Loucy (cell line): ENCODE measurements around the gene PLXNB1.
A peak's percentile ranks its signal among the peaks of the same experiment; 100 is the strongest.

Source experiments
- H2AFZ ChIP-seq: fragments of 200-600 bp; sonication (generic); 2 replicates; pipeline ENCODE4 v1.6.0; 2016; ENCODE audit warnings: antibody characterized with exemption, mild to moderate bottlenecking, low read length, moderate library complexity
- H3F3A ChIP-seq: fragments of 200-600 bp; 2 replicates; pipeline ENCODE4 v1.6.0; 2016; ENCODE audit warnings: antibody characterized with exemption, low read depth, mild to moderate bottlenecking
- H3K27me3 ChIP-seq: fragments of 200-600 bp; sonication (generic); 2 replicates; pipeline ENCODE4 v1.6.1; 2014; ENCODE audit warnings: low read length, mild to moderate bottlenecking; ENCODE audit not compliant: insufficient read depth, poor library complexity, severe bottlenecking
- H3K36me3 ChIP-seq: fragments of 200-600 bp; sonication (generic); 2 replicates; pipeline ENCODE4 v1.6.1; 2016; ENCODE audit warnings: low read length; ENCODE audit not compliant: insufficient read depth
- H3K4me1 ChIP-seq: fragments of 200-600 bp; sonication (generic); 2 replicates; pipeline ENCODE4 v1.5.1; 2014; ENCODE audit warnings: low read length, mild to moderate bottlenecking; ENCODE audit not compliant: insufficient read depth, poor library complexity, severe bottlenecking
- H3K4me2 ChIP-seq: fragments of 200-600 bp; sonication (generic); 2 replicates; pipeline ENCODE4 v1.6.0; 2014; ENCODE audit warnings: antibody characterized with exemption, low read length, low read depth, mild to moderate bottlenecking; ENCODE audit not compliant: poor library complexity, severe bottlenecking
- H3K4me3 ChIP-seq: fragments of 200-600 bp; sonication (generic); 2 replicates; pipeline ENCODE4 v1.5.1; 2014; ENCODE audit warnings: low read length, mild to moderate bottlenecking, mixed read lengths; ENCODE audit not compliant: poor library complexity, severe bottlenecking
- H3K79me2 ChIP-seq: fragments of 200-600 bp; sonication (generic); 2 replicates; pipeline ENCODE4 v1.6.1; 2014; ENCODE audit warnings: low read length; ENCODE audit not compliant: insufficient read depth
- H3K9ac ChIP-seq: fragments of 200-600 bp; sonication (generic); 2 replicates; pipeline ENCODE4 v1.6.0; 2014; ENCODE audit warnings: mild to moderate bottlenecking, low read depth, low read length, moderate library complexity; ENCODE audit not compliant: poor library complexity, severe bottlenecking
- H3K9me2 ChIP-seq: fragments of 200-600 bp; sonication (generic); replicated peaks from 2 replicates; pipeline ENCODE4 v1.6.1; 2016; ENCODE audit warnings: low read depth, low read length, mixed read lengths
- H3K9me3 ChIP-seq: fragments of 200-600 bp; sonication (generic); 2 replicates; pipeline ENCODE4 v1.6.1; 2014; ENCODE audit warnings: mild to moderate bottlenecking, antibody characterized with exemption, low read length, low read depth; ENCODE audit not compliant: insufficient read depth
- H4K20me1 ChIP-seq: fragments of 200-600 bp; sonication (generic); 2 replicates; pipeline ENCODE4 v1.6.0; 2014; ENCODE audit warnings: antibody characterized with exemption, low read length, mild to moderate bottlenecking; ENCODE audit not compliant: insufficient read depth, poor library complexity, severe bottlenecking
- CTCF ChIP-seq: fragments of 200-600 bp; sonication (generic); conservative IDR thresholded peaks from 2 replicates; pipeline ENCODE4 v1.5.1; 2014; ENCODE audit warnings: mild to moderate bottlenecking, antibody characterized with exemption, low read length
- EZH2phosphoT487 ChIP-seq: fragments of 200-600 bp; IDR thresholded peaks from 2 replicates; pipeline ENCODE4 v1.6.1; 2018; ENCODE audit warnings: antibody characterized with exemption, mild to moderate bottlenecking, moderate library complexity, borderline replicate concordance

The PLXNB1 gene

GRCh38 chr3:48473617-48473952 lies 43.7 kb upstream of the PLXNB1 start:
- no peak for TF ChIP-seq CTCF
- TF ChIP-seq EZH2phosphoT487: no peak
- peaks cover 7% of the 10 kb centered on the region for H4K20me1 ChIP-seq
- no peaks in the 10 kb centered on the region for H3K9me3 ChIP-seq
- no peaks in the 10 kb centered on the region for H3K27me3 ChIP-seq
- no peaks in the 10 kb centered on the region for H3K9me2 ChIP-seq
- H3K9ac ChIP-seq: peak overlapping the region; percentile 74
- peak overlapping the region; percentile 97 for H2AFZ ChIP-seq
- no peaks in the 10 kb centered on the region for H3K36me3 ChIP-seq
- peak overlapping the region; percentile 81 for H3K4me2 ChIP-seq
- H3K4me3 ChIP-seq: peak overlapping the region; percentile 73
- peaks cover 41% of the 10 kb centered on the region for H3K79me2 ChIP-seq
- peaks cover 35% of the 10 kb centered on the region for H3K4me1 ChIP-seq
- no peaks in the 10 kb centered on the region for H3F3A ChIP-seq

- peak overlapping the region; percentile 81 for H3K4me2 ChIP-seq
- H3K9me2 ChIP-seq: no peaks in the 10 kb centered on the region
- peaks cover 35% of the 10 kb centered on the region for H3K4me1 ChIP-seq
- peaks cover 7% of the 10 kb centered on the region for H4K20me1 ChIP-seq
- H3K9ac ChIP-seq: peak overlapping the region; percentile 74
- peaks cover 3% of the 10 kb centered on the region; the same call in 1 of the 2 replicates for H3K36me3 ChIP-seq
- TF ChIP-seq CTCF (peak; percentile 81), EZH2phosphoT487 (no peak)
- peaks cover 46% of the 10 kb centered on the region for H3K79me2 ChIP-seq
- no peaks in the 10 kb centered on the region for H3K9me3 ChIP-seq
- peak overlapping the region; percentile 73 for H3K4me3 ChIP-seq
- peak overlapping the region; percentile 97 for H2AFZ ChIP-seq
- H3F3A ChIP-seq: no peaks in the 10 kb centered on the region
- H3K27me3 ChIP-seq: no peaks in the 10 kb centered on the region
These were observed 43.2 kb upstream of the PLXNB1 start for GRCh38 chr3:48472923-48473616.

DNA sequence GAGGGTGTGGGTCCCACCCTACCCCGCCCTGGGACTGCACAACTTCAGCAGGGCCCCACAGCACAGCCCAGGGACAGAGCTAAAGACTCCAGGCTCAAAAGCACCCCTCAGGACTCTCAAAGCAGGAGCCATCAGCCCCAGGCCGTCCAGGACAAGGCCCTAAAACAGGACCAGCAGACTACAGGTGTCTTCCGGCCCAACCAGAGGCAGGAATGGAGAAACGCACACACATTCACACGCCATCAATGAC lies 42.7 kb upstream of the PLXNB1 start:
- peak overlapping the region; percentile 97 for H2AFZ ChIP-seq
- peaks cover 34% of the 10 kb centered on the region for H3K4me1 ChIP-seq
- no peak for TF ChIP-seq CTCF
- no peak for TF ChIP-seq EZH2phosphoT487
- no peaks in the 10 kb centered on the region for H3K27me3 ChIP-seq
- H3K36me3 ChIP-seq: peaks cover 7% of the 10 kb centered on the region; the same call in 1 of the 2 replicates
- no peaks in the 10 kb centered on the region for H3K9me2 ChIP-seq
- peaks cover 11% of the 10 kb centered on the region for H4K20me1 ChIP-seq
- H3K9me3 ChIP-seq: no peaks in the 10 kb centered on the region
- H3K79me2 ChIP-seq: peaks cover 50% of the 10 kb centered on the region
- H3K9ac ChIP-seq: peak overlapping the region; percentile 74
- no peaks in the 10 kb centered on the region for H3F3A ChIP-seq
- peak overlapping the region; percentile 73 for H3K4me3 ChIP-seq
- peak overlapping the region; percentile 66 for H3K4me2 ChIP-seq
